ENCODE results near the gene NDUFC2. TPM values are rescaled to one million over a fixed set of nuclear protein-coding genes. Genes with fewer than 3 reads are reported as not detected.

NDUFC2 gene
- total and polyA plus RNA-seq, 2 donors (not counting 3 experiments of a cell fraction or from before 2014, with no cell fraction given), result 226 to 318 TPM

GRCh38 chr11:78063440-78064181, 16.1 kb downstream of the NDUFC2 start, which contains the start of gene THRSP:
THRSP (plus strand) TSS chr11:78063861; CDS start chr11:78063882, 21 bp downstream.
- FAIRE-seq, result no peak
- CTCF ChIA-PET, result interaction anchor here (0.8 to 1.0 kb wide), 3 partner anchors 11 to 18 kb away, joined by 3 read pairs; no protein-coding TSS in a partner anchor
- intact Hi-C loops (cut with micrococcal nuclease), result no loop called here

GRCh38 chr11:78062671-78063070, 17.0 kb downstream of the NDUFC2 start:
- dilution Hi-C loops (cut with MboI; ENCODE audit: extremely low pct_ligation_motif_present, low sequenced_read_pairs), result no loop called here
- TF ChIP-seq, protein P1, sequence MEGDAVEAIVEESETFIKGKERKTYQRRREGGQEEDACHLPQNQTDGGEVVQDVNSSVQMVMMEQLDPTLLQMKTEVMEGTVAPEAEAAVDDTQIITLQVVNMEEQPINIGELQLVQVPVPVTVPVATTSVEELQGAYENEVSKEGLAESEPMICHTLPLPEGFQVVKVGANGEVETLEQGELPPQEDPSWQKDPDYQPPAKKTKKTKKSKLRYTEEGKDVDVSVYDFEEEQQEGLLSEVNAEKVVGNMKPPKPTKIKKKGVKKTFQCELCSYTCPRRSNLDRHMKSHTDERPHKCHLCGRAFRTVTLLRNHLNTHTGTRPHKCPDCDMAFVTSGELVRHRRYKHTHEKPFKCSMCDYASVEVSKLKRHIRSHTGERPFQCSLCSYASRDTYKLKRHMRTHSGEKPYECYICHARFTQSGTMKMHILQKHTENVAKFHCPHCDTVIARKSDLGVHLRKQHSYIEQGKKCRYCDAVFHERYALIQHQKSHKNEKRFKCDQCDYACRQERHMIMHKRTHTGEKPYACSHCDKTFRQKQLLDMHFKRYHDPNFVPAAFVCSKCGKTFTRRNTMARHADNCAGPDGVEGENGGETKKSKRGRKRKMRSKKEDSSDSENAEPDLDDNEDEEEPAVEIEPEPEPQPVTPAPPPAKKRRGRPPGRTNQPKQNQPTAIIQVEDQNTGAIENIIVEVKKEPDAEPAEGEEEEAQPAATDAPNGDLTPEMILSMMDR (IDR thresholded peaks at IDR 0.05; ENCODE audit: extremely low read depth in 1 of 2, insufficient read depth in 1 of 2, low read depth in 1 of 2, low read length in 2 of 2), result no peak
- no peak for TF ChIP-seq POLR2AphosphoS5 (IDR thresholded peaks at IDR 0.05; ENCODE audit: insufficient read depth, low read depth, low read length)
- no peak for TF ChIP-seq MYC (IDR thresholded peaks at IDR 0.05; ENCODE audit: low read depth, low read length)
- no peak for TF ChIP-seq EZH2 (IDR thresholded peaks at IDR 0.05; ENCODE audit: borderline replicate concordance, low read depth, low read length, severe bottlenecking)
- no peak for TF ChIP-seq FOS (IDR thresholded peaks at IDR 0.05; ENCODE audit: borderline replicate concordance, insufficient read depth, low read length)
- TF ChIP-seq MAX (IDR thresholded peaks at IDR 0.05; ENCODE audit: insufficient read depth, insufficient read length), result no peak
- no peak for TF ChIP-seq POLR2A (IDR thresholded peaks at IDR 0.05; ENCODE audit: low read depth, low read length)
- no TSS peak for BruUV-seq (replicated peaks)

More at GRCh38 chr11:78063440-78064181, 16.1 kb downstream of the NDUFC2 start, which contains the start of gene THRSP:
- DNase-seq (ENCODE audit: low read depth, low spot score), result no peak
- POLR2A ChIA-PET, result no interaction called here
- Histone ChIP-seq H4K20me1 (replicated peaks; ENCODE audit: control insufficient read depth, extremely low read depth, insufficient read depth, low read length) (no peaks in the 10 kb centered on the region), H3K79me2 (ENCODE audit: control insufficient read depth, insufficient read depth, low read length) (no peaks in the 10 kb centered on the region), H3K4me1 (ENCODE audit: control insufficient read depth, extremely low read depth, insufficient read depth, low read length) (no peaks in the 10 kb centered on the region), H3K9ac (replicated peaks; ENCODE audit: extremely low read depth, insufficient read depth, low read length) (no peak within 1 kb of the TSS), H3K36me3 (ENCODE audit: control insufficient read depth in 2 of 2, extremely low read depth in 1 of 2, insufficient read depth in 2 of 2, low read length in 2 of 2) (no peaks in the 10 kb centered on the region), H3K9me3 (replicated peaks; ENCODE audit: control insufficient read depth, insufficient read depth, low read length) (no peaks in the 10 kb centered on the region), H3K27ac (ENCODE audit: insufficient read depth, low read depth, low read length) (no peak within 1 kb of the TSS), H2AFZ (ENCODE audit: low read depth, low read length) (no peak within 1 kb of the TSS), H3K9me1 (replicated peaks; ENCODE audit: control insufficient read depth, extremely low read depth, insufficient read depth, low read length) (no peaks in the 10 kb centered on the region), H3K4me3 (replicated peaks in 1 of 3; ENCODE audit: insufficient read depth in 1 of 3, low read depth in 1 of 3, low read length in 3 of 3) (no peak within 1 kb of the TSS), H3K27me3 (ENCODE audit: control insufficient read depth in 2 of 2, insufficient read depth in 2 of 2, low read length in 2 of 2) (no peaks in the 10 kb centered on the region), H3K4me2 (ENCODE audit: insufficient read depth, low read length) (no peak within 1 kb of the TSS)
- TF ChIP-seq GATA2 (IDR thresholded peaks at IDR 0.05; ENCODE audit: insufficient read depth, insufficient read length, low read depth, low read length), result no peak
- dilution Hi-C loops (cut with MboI; ENCODE audit: extremely low pct_ligation_motif_present, low sequenced_read_pairs), result no loop called here
- BruUV-seq (replicated peaks), result no TSS peak

More at GRCh38 chr11:78062671-78063070, 17.0 kb downstream of the NDUFC2 start:
- H2AFZ ChIP-seq (ENCODE audit: low read depth, low read length), result no peak overlapping the region
- DNase-seq (ENCODE audit: low read depth, low spot score) (no peak), FAIRE-seq (no peak)
- H3K79me2 ChIP-seq (ENCODE audit: control insufficient read depth, insufficient read depth, low read length), result no peaks in the 10 kb centered on the region
- intact Hi-C loops (cut with micrococcal nuclease), result no loop called here
- POLR2A ChIA-PET, result no interaction called here
- H3K9me3 ChIP-seq (replicated peaks; ENCODE audit: control insufficient read depth, insufficient read depth, low read length), result no peaks in the 10 kb centered on the region
- no peaks in the 10 kb centered on the region for H3K4me1 ChIP-seq (ENCODE audit: control insufficient read depth, extremely low read depth, insufficient read depth, low read length)
- no peak overlapping the region for H3K4me3 ChIP-seq (replicated peaks in 1 of 3; ENCODE audit: insufficient read depth in 1 of 3, low read depth in 1 of 3, low read length in 3 of 3)
- H4K20me1 ChIP-seq (replicated peaks; ENCODE audit: control insufficient read depth, extremely low read depth, insufficient read depth, low read length), result no peaks in the 10 kb centered on the region
- CTCF ChIA-PET, result interaction anchor here (1.0 kb wide), 1 partner anchor 11 kb away, joined by 3 read pairs; no protein-coding TSS in a partner anchor
- no peaks in the 10 kb centered on the region for H3K36me3 ChIP-seq (ENCODE audit: control insufficient read depth in 2 of 2, extremely low read depth in 1 of 2, insufficient read depth in 2 of 2, low read length in 2 of 2)
- H3K9ac ChIP-seq (replicated peaks; ENCODE audit: extremely low read depth, insufficient read depth, low read length), result no peak overlapping the region
- H3K27me3 ChIP-seq (ENCODE audit: control insufficient read depth in 2 of 2, insufficient read depth in 2 of 2, low read length in 2 of 2), result no peaks in the 10 kb centered on the region
- no peak overlapping the region for H3K4me2 ChIP-seq (ENCODE audit: insufficient read depth, low read length)
- H3K27ac ChIP-seq (ENCODE audit: insufficient read depth, low read depth, low read length), result no peak overlapping the region
- H3K9me1 ChIP-seq (replicated peaks; ENCODE audit: control insufficient read depth, extremely low read depth, insufficient read depth, low read length), result no peaks in the 10 kb centered on the region

Data from endothelial cell of umbilical vein (primary cell).